OCI-LY3 (cell line): ENCODE measurements around the gene GNPDA1.
A peak's percentile ranks its signal among the peaks of the same experiment; 100 is the strongest.

Experiments
- H2AFZ ChIP-seq: fragments of 200-600, 300-600 bp; shearing (Covaris generic); 2 replicates; pipeline ENCODE4 v1.6.0; 2014; ENCODE audit warnings: antibody characterized with exemption, low read depth, low read length
- H3K27ac ChIP-seq: fragments of 200-600, 300-600 bp; sonication (generic); 2 replicates; pipeline ENCODE4 v1.5.1; 2014; ENCODE audit warnings: mild to moderate bottlenecking, low read length, moderate library complexity, mixed read lengths
- H3K27me3 ChIP-seq: fragments of 200-600, 300-600 bp; sonication (generic); 2 replicates; pipeline ENCODE4 v1.6.1; 2014; ENCODE audit warnings: low read depth, low read length, mixed read lengths
- H3K36me3 ChIP-seq: fragments of 200-600, 300-600 bp; sonication (generic); replicated peaks from 2 replicates; pipeline ENCODE3; 2014; ENCODE audit warnings: low read depth, low read length, mixed read lengths
- H3K4me1 ChIP-seq: fragments of 300-600, 200-600 bp; sonication (generic); 2 replicates; pipeline ENCODE4 v1.6.1; 2014; ENCODE audit warnings: low read length, mixed read lengths
- H3K4me2 ChIP-seq: fragments of 200-600, 300-600 bp; sonication (generic); 2 replicates; pipeline ENCODE4 v1.6.1; 2014; ENCODE audit warnings: low read length, mixed read lengths
- H3K4me3 ChIP-seq: fragments of 300-600, 200-600 bp; sonication (generic); 2 replicates; pipeline ENCODE4 v1.5.1; 2014; ENCODE audit warnings: antibody characterized with exemption, mild to moderate bottlenecking, low read length, moderate library complexity
- H3K79me2 ChIP-seq: fragments of 300-600, 200-600 bp; shearing (Covaris generic); 2 replicates; pipeline ENCODE4 v1.6.1; 2014; ENCODE audit warnings: mild to moderate bottlenecking, low read length, mixed read lengths
- H3K9ac ChIP-seq: fragments of 300-600, 200-600 bp; shearing (Covaris generic); 2 replicates; pipeline ENCODE4 v1.6.0; 2014; ENCODE audit warnings: mild to moderate bottlenecking, low read length, moderate library complexity
- H3K9me3 ChIP-seq: fragments of 200-600, 300-600 bp; shearing (Covaris generic); 2 replicates; pipeline ENCODE4 v1.6.1; 2014; ENCODE audit warnings: low read length, mixed read lengths; ENCODE audit not compliant: insufficient read depth
- H4K20me1 ChIP-seq: fragments of 200-600, 300-600 bp; sonication (generic); 2 replicates; pipeline ENCODE4 v1.6.1; 2016; ENCODE audit warnings: low read length, mixed read lengths; ENCODE audit not compliant: insufficient read depth
- CTCF ChIP-seq: fragments of 200-600, 300-600 bp; sonication (generic); IDR thresholded peaks from 2 replicates; pipeline ENCODE4 v1.5.1; 2014; ENCODE audit warnings: antibody characterized with exemption, low read length, low read depth
- EZH2phosphoT487 ChIP-seq: fragments of 200-600 bp; shearing (Covaris generic); IDR thresholded peaks from 2 replicates; pipeline ENCODE4 v1.6.1; 2018; ENCODE audit warnings: antibody characterized with exemption, mixed run types, low read depth

GNPDA1 gene

GRCh38 chr5:141951332-141951781, 61.5 kb downstream of the GNPDA1 start:
- no peak overlapping the region for H3K4me3 ChIP-seq
- no peaks in the 10 kb centered on the region for H3K27me3 ChIP-seq
- no peaks in the 10 kb centered on the region for H3K79me2 ChIP-seq
- H2AFZ ChIP-seq: no peak overlapping the region
- H3K4me1 ChIP-seq: peaks cover 8% of the 10 kb centered on the region
- H3K27ac ChIP-seq: no peak overlapping the region
- no peaks in the 10 kb centered on the region for H3K9me3 ChIP-seq
- TF ChIP-seq EZH2phosphoT487 (no peak), CTCF (peak; percentile 22)
- no peak overlapping the region for H3K9ac ChIP-seq
- H3K4me2 ChIP-seq: no peak overlapping the region
- H4K20me1 ChIP-seq: no peaks in the 10 kb centered on the region
- H3K36me3 ChIP-seq: no peaks in the 10 kb centered on the region
